Keratinocyte (primary cell): Measurements from ENCODE around the gene FRY. TPM values are rescaled to one million over a fixed set of nuclear protein-coding genes. Genes with fewer than 3 reads are reported as not detected.

Source experiments
- DNase-seq: peaks from one replicate; pipeline ENCODE4 v3.0.0-alpha.2; 2011; ENCODE audit warnings: low read depth, missing footprints, low spot score
- FAIRE-seq: peaks from 2 replicates; lab custom pipeline; 2011; peaks lifted over from hg19 to GRCh38; lab: Jason Lieb, UNC
- H2AFZ ChIP-seq: 2 replicates; pipeline ENCODE4 v1.6.0; 2012; ENCODE audit warnings: low read length, control low read depth, inconsistent platforms; ENCODE audit not compliant: control insufficient read depth
- H3K27ac ChIP-seq: 2 replicates; pipeline ENCODE4 v1.5.1; 2011; ENCODE audit warnings: low read length; ENCODE audit not compliant: control insufficient read depth, insufficient read depth
- H3K27me3 ChIP-seq: 3 replicates; pipeline ENCODE4 v1.6.0; 2011; ENCODE audit warnings: low read length; ENCODE audit not compliant: control insufficient read depth, insufficient read depth; ENCODE audit errors: extremely low read depth
- H3K36me3 ChIP-seq, 2 experiments: 2 replicates in 1 of 2; 3 replicates in 1 of 2; pipeline ENCODE4 v1.5.1; 2011; ENCODE audit warnings: low read length in 2 of 2, mild to moderate bottlenecking in 1 of 2; ENCODE audit not compliant: control insufficient read depth in 2 of 2, insufficient read depth in 2 of 2; ENCODE audit errors: extremely low read depth in 1 of 2
- H3K4me1 ChIP-seq: 3 replicates; pipeline ENCODE4 v1.5.1; 2011; ENCODE audit warnings: low read length; ENCODE audit not compliant: control insufficient read depth, insufficient read depth; ENCODE audit errors: extremely low read depth
- H3K4me2 ChIP-seq: 3 replicates; pipeline ENCODE4 v1.6.0; 2011; ENCODE audit warnings: low read depth, low read length; ENCODE audit not compliant: control insufficient read depth, insufficient read depth; ENCODE audit errors: extremely low read depth
- H3K4me3 ChIP-seq, 3 experiments: fragments of 200-600 bp in 1 of 3; sonication (generic) in 1 of 3; 2 replicates in 2 of 3; 3 replicates in 1 of 3; pipeline ENCODE4 v1.5.1; 2011 to 2016; ENCODE audit warnings: low read length in 3 of 3, mild to moderate bottlenecking in 3 of 3, control low read depth in 2 of 3, inconsistent platforms in 1 of 3, low read depth in 1 of 3, mixed read lengths in 1 of 3, mixed run types in 1 of 3, moderate library complexity in 1 of 3; ENCODE audit not compliant: control insufficient read depth in 2 of 3, insufficient read depth in 2 of 3; ENCODE audit errors: extremely low read depth in 1 of 3
- H3K79me2 ChIP-seq: 2 replicates; pipeline ENCODE4 v1.6.0; 2012; ENCODE audit warnings: low read length; ENCODE audit not compliant: control insufficient read depth, insufficient read depth
- H3K9ac ChIP-seq: 3 replicates; pipeline ENCODE4 v1.6.0; 2011; ENCODE audit warnings: low read length; ENCODE audit not compliant: control insufficient read depth, insufficient read depth; ENCODE audit errors: extremely low read depth
- H3K9me1 ChIP-seq: 3 replicates; pipeline ENCODE4 v1.6.0; 2011; ENCODE audit warnings: low read length; ENCODE audit not compliant: control insufficient read depth, insufficient read depth; ENCODE audit errors: extremely low read depth
- H3K9me3 ChIP-seq: 2 replicates; pipeline ENCODE4 v1.5.1; 2012; ENCODE audit warnings: low read depth, low read length; ENCODE audit not compliant: control insufficient read depth
- H4K20me1 ChIP-seq: 3 replicates; pipeline ENCODE4 v1.6.0; 2011; ENCODE audit warnings: low read length; ENCODE audit not compliant: control insufficient read depth, insufficient read depth; ENCODE audit errors: extremely low read depth
- EZH2 ChIP-seq: IDR thresholded peaks from one replicate; pipeline ENCODE4 v1.6.1; 2012; ENCODE audit warnings: inconsistent platforms, mild to moderate bottlenecking, low read length, moderate library complexity
- dilution Hi-C: fragments of 300-500 bp; cut with MboI; formaldehyde crosslinking; loops from one replicate; pipeline ENCODE4 v1.7.0; 2020; ENCODE audit warnings: low sequenced_read_pairs; ENCODE audit not compliant: extremely low pct_ligation_motif_present
- polyA plus RNA-seq, 5 experiments: library from polyadenylated mRNA; depleted of rRNA in 3 of 5; stranded (reverse) in 3 of 5; stranded (forward) in 1 of 5; unstranded in 1 of 5; fragments of >200 nt; gene quantifications; 1 replicate in 1 of 5; 2 replicates in 3 of 5; 3 replicates in 1 of 5; pipeline versions ENCODE4 v1.2.1 to v1.2.3, GENCODE V29; 2011 to 2012; ENCODE audit warnings: missing spikeins in 2 of 5, low read depth in 1 of 5, low replicate concordance in 1 of 5
- TF ChIP-seq, protein P1 (sequence below), 3 experiments: IDR thresholded peaks in 1 of 3; conservative IDR thresholded peaks in 1 of 3; optimal IDR thresholded peaks in 1 of 3; 2 replicates in 2 of 3; 3 replicates in 1 of 3; pipeline versions ENCODE3 to v1.5.1; 2011; ENCODE audit warnings: low read length in 3 of 3, mild to moderate bottlenecking in 3 of 3, moderate library complexity in 2 of 3, control low read depth in 1 of 3, inconsistent platforms in 1 of 3; ENCODE audit not compliant: insufficient read depth in 2 of 3; ENCODE audit errors: extremely low read depth in 1 of 3

The FRY gene
- polyA plus RNA-seq, 1 donor (not counting 4 experiments of a cell fraction or from before 2014, with no cell fraction given), result 0.80 TPM

- no peak overlapping the region for H3K9ac ChIP-seq
- H3K4me2 ChIP-seq, result no peak overlapping the region
- H3K79me2 ChIP-seq, result no peaks in the 10 kb centered on the region
- dilution Hi-C loops, result no loop called here
- no peaks in the 10 kb centered on the region for H3K36me3 ChIP-seq
- no peaks in the 10 kb centered on the region for H4K20me1 ChIP-seq
- H3K27ac ChIP-seq, result no peak overlapping the region
- FAIRE-seq (no peak), DNase-seq (no peak)
- H2AFZ ChIP-seq, result no peak overlapping the region
- H3K4me3 ChIP-seq, result no peak overlapping the region
- no peaks in the 10 kb centered on the region for H3K27me3 ChIP-seq
- H3K4me1 ChIP-seq, result no peaks in the 10 kb centered on the region
- H3K9me1 ChIP-seq, result no peaks in the 10 kb centered on the region
- TF ChIP-seq EZH2, result no peak
- TF ChIP-seq, protein P1, sequence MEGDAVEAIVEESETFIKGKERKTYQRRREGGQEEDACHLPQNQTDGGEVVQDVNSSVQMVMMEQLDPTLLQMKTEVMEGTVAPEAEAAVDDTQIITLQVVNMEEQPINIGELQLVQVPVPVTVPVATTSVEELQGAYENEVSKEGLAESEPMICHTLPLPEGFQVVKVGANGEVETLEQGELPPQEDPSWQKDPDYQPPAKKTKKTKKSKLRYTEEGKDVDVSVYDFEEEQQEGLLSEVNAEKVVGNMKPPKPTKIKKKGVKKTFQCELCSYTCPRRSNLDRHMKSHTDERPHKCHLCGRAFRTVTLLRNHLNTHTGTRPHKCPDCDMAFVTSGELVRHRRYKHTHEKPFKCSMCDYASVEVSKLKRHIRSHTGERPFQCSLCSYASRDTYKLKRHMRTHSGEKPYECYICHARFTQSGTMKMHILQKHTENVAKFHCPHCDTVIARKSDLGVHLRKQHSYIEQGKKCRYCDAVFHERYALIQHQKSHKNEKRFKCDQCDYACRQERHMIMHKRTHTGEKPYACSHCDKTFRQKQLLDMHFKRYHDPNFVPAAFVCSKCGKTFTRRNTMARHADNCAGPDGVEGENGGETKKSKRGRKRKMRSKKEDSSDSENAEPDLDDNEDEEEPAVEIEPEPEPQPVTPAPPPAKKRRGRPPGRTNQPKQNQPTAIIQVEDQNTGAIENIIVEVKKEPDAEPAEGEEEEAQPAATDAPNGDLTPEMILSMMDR (optimal IDR thresholded peaks at IDR 0.05 in 1 of 3, IDR thresholded peaks at IDR 0.05 in 1 of 3, conservative IDR thresholded peaks at IDR 0.05 in 1 of 3; ENCODE audit: extremely low read depth in 1 of 3, insufficient read depth in 2 of 3, low read length in 3 of 3), result no peak
- H3K9me3 ChIP-seq, result no peaks in the 10 kb centered on the region
Observed at GRCh38 chr13:32007494-32007893, 24.1 kb upstream of the FRY start.

- Histone ChIP-seq H4K20me1 (no peaks in the 10 kb centered on the region), H3K27ac (no peak overlapping the region), H3K9me3 (no peaks in the 10 kb centered on the region), H3K9ac (no peak overlapping the region), H3K79me2 (no peaks in the 10 kb centered on the region), H3K4me1 (no peaks in the 10 kb centered on the region), H2AFZ (no peak overlapping the region), H3K36me3 (no peaks in the 10 kb centered on the region), H3K9me1 (no peaks in the 10 kb centered on the region), H3K4me2 (no peak overlapping the region), H3K4me3 (no peak overlapping the region), H3K27me3 (no peaks in the 10 kb centered on the region)
- dilution Hi-C loops, result no loop called here
- no peak for TF ChIP-seq EZH2
- TF ChIP-seq, protein P1 (optimal IDR thresholded peaks at IDR 0.05 in 1 of 3, IDR thresholded peaks at IDR 0.05 in 1 of 3, conservative IDR thresholded peaks at IDR 0.05 in 1 of 3; ENCODE audit: extremely low read depth in 1 of 3, insufficient read depth in 2 of 3, low read length in 3 of 3), result no peak
- no peak for DNase-seq
- no peak for FAIRE-seq
Observed at GRCh38 chr13:32008518-32009175, 22.9 kb upstream of the FRY start.
